NCI-H526 treated with DMSO at 0.1 percent for 48 hours (cell line): Measurements from ENCODE around the gene RNF224.
A peak's percentile ranks its signal among the peaks of the same experiment; 100 is the strongest.
"Not testable (repeated sequence)": the region's sequence is repeated elsewhere in the genome, so short reads cannot be mapped to it uniquely, and the experiment has no call there.

Experiments used
- DNase-seq: peaks from one replicate; lab custom pipeline; 2025; lab: John Stamatoyannopoulos, UW

RNF224 gene

DNA sequence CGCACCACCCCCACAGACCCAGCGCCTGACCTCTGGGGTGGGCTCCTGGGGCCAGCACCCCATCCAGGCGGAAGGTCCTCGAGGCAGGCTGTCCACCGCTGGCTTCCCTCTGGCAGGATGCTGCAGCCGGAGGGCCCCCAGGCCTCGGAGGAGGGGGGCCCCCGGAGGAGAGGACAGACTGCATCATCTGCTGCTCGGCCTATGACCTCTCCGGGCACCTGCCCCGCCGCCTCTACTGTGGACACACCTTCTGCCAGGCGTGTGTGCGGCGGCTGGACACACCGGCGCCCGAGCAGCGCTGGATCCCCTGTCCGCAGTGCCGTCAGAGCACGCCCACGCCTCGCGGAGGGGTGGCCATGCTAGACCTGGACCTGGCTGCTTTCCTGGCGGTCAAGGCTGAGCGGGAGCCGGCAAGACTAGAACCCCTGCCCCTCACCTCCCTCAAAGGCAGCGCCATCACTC lies 1.2 kb downstream of the RNF224 start:
- DNase-seq, result no peak

DNA sequence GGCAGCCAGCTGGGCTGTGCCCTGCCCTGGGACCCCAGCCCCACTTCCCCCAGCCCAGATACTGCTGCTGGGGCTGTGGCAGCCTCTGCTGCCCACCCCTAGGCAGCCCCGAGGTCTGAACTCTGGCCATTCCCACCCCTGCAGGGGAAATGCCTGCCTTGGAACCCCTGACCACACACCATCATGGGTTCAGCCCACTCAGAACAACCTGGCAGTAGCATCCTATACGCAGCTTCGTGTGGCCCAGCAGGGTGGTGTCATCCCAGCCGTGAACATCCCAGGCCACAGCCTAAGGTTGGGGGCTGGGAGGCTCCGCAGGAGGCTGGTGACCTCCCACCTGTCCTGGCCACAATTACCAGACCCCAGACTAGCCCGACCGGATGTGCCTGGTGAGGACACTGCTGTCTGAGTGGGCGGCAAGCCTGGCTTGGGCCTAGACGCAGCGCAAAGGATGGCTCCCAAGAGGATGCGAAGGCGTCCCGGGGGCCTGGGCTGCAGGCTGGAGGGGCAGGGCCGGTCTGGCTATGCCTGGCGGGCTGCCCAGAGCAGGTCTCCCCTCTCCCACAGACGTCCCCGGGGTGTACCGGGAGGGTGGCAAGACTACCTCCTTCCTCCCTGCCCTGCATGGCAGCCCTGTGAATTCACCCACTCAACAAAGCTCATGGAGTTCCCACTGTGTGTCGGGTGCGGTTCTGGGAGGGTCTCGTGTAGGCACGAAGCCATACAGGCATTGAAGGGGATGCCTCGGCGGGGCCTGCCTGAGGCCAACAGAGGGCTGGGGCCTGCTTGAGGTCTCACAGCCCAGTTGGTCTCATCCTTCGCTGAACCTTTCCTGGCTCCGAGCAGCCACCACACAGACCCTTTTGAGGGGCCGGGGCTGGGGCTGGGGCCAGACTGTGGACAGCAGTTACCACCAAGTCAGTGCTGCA lies 1.9 kb downstream of the RNF224 start:
- no peak for DNase-seq

DNA sequence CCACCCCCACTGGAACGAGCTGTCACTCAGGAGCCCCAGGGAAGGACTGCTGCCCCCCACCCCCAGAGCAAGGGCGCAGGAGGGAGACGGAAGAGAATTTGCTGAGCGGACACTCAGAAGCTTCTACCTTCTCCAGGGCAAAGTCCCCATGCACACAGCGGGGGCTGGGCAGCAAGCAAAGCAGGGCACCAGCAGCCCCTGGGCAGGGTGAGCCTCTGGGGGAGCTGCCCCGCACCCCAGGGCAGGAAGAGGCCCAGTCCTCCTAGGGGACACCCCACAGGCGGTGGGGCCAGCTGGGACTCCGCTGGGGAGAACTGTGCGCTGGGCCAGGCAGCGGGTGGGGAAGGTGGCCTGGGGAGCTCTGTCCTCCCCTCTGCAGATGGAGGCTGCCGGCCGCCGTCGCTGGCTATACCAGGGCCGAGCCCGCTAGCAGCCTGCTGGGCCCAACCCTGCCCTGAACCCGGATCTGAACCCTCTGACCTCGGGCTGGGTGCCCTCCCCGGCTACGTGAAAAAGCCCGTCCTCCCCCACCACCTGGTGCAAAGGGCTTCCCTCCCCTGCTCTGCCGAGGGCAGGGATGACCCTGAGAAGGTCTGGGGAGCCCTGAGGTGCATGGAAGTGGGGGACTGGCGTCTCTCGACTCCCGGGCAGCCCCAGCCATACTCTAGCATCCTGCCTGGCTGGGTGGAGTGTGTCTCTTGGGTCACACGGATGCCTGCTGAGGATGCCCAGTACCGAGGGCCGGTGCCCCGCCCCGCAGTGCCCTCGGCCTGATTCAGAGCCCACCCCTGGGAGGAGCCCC lies 2.8 kb downstream of the RNF224 start:
- DNase-seq, result no peak

DNA sequence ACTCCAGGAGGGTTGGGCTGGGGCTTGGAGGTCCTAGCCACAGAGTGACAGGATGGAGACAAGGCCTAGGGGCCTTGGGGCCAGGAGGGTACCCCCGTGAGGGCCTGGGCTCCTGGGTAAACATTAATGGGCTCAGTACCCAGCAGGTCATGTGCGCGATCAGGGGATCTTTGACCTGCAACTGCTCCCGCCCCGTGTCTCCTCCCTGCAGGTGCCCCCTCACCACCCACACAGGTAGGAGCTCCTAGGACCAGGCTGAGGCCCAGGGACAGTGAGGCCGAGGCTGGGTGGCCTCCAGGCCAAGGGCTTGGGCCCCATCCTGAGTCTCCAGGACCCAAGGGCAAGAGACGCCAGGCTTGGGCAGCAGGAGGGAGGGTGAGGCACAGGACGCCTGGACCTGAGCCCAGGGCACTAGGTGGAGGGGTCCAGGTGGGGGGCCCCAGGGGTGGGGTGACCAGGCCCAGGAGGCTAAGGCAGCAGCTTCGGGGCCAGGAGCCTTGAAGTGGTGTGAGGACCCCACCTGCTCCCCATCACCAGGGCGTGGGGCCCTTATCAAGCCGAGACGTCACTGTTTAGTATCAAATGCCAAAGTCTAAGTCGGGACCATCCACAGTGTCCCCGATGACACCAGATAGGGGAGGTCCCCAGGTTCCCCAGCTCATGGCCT lies 3.5 kb downstream of the RNF224 start, which contains the start of gene SLC34A3:
SLC34A3 (plus strand) TSS at position 197 of the 667 bp plus-strand sequence. CDS start 802 bp downstream, outside the sequence.
- no peak for DNase-seq

DNA sequence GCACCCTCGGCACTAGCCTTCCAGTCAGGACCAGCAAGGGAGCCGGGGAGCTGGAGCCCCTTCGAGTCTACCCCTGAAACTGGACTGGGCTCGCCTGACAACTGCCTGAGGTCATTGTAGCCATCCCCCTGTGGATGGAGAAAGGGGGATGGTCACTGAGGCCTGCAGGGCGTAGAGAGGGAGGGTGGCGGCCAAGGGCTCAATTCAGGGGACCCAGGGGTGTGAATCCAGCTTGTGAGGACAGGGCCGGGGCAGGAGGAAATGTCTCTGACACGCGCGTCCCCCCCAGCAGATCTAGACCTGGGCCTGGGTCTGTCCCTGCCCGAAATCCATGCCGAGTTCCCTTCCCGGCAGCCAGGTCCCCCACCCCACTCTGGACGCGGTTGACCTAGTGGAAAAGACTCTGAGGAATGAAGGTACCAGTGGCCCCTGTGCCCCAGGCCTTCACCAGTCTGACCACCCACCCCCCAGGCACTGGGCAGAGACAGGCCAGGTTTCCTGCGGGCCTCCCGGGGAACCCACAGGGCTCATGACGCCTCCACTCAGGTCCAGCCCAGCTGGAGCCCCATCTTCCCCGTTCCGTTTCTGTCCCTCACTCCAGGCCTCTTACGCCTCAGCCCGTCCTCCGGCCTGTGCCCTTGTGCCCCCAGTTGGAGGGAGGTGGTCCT lies 4.2 kb downstream of the RNF224 start:
- no peak for DNase-seq

DNA sequence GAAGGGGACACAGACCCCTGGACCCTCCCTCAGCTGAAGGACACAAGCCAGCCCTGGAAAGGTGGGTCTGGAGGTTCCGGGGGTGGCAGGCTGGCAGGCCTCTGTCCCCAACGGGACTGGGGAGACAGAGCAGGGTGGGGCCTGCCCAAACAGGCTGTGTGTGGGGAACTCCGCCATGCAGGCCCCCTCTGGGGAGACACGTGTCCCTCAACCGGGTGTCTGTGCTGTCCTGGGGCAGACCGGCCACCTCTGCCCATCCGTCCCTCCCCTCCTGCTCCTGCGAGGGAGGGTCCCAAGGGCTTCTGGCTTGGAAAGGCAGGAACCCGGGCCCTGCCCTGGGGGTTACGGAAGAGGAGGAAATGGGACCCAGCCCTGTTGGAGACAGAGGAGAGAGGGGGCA lies 4.8 kb downstream of the RNF224 start:
- DNase-seq, result no peak

DNA sequence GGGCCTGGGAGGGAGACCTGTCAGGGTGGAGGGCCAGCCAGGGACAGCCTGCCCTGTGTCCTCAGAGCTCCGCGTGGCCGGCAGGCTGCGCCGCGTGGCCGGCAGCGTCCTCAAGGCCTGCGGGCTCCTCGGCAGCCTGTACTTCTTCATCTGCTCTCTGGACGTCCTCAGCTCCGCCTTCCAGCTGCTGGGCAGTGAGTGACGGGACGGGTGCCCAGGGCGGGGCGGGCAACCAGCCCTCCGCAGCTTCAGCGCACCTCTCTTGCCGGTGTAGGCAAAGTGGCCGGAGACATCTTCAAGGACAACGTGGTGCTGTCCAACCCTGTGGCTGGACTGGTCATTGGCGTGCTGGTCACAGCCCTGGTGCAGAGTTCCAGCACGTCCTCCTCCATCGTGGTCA lies 5.2 kb downstream of the RNF224 start:
- no peak for DNase-seq

DNA sequence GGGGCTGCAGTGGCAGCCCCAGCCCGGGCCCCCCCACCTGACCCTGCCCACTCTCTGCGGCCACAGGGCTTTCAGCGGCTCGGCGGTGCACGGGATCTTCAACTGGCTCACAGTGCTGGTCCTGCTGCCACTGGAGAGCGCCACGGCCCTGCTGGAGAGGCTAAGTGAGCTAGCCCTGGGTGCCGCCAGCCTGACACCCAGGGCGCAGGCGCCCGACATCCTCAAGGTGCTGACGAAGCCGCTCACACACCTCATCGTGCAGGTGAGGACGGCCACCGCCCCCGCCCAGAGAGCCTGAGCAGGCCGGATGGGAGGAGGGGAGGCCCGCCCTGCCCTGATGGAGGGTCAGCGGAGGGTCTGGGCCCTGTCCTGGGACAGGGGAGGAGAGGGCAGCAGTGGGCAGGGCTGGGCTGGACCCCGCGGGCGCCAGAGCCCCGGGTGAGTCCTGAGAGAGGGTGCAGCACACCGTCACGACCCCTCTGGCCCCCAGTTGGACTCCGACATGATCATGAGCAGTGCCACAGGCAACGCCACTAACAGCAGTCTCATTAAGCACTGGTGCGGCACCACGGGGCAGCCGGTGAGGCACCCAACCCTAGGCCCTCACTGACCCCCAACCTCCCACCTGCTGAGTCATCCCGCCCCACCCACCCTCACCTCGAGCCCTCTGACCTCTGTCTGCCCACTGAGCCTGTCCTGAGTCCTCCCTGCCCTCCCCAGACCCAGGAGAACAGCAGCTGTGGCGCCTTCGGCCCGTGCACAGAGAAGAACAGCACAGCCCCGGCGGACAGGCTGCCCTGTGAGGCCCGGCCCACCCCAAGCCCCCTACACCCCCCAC lies 6.1 kb downstream of the RNF224 start:
- no peak for DNase-seq

DNA sequence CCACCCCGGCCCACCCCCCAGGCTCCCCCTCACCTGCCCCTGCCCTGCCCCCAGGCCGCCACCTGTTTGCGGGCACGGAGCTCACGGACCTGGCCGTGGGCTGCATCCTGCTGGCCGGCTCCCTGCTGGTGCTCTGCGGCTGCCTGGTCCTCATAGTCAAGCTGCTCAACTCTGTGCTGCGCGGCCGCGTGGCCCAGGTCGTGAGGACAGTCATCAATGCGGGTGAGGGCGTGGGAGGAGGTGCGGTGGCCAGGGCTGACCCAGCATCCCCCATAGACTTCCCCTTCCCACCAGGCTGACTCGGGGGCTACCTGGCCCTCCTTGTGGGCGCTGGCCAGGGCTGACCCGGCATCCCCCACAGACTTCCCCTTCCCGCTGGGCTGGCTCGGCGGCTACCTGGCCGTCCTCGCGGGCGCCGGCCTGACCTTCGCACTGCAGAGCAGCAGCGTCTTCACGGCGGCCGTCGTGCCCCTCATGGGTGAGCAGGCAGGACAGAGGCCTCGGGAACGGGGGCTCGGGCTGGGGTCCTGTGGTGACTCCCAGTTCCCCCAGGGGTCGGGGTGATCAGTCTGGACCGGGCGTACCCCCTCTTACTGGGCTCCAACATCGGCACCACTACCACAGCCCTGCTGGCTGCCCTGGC lies 6.9 kb downstream of the RNF224 start:
- no peak for DNase-seq

DNA sequence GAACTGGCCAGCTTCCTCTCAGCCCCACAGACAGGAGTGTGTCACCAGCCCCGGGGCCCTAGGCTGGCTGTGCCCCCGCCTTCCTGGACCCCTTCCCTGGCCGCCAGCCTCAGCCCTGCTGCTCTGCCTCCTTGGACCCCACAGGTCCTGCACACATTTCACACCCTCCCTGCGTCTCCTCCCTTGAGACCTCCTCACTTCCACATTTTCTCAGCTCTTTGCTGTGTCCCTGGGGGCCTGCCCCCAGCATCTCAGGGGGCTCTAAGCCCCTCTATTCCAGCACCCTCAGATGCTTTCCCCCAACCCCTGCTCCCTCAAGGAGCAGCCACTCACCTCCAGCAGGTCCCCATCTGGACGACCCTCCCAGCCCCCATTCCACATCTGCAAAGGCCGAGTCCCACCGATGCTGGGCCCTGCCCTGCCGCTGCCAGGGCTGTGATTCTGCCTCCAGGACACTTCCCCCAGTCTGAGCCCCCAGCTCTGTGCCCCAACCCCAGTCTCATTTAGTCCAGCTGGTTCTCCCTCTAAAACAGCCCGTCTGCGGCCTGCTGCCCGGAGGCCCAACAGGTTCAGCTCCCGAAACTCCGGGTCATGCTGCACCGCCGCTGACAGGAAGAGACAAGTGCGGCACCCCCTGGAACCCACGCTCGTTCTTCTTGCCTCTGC lies 7.6 kb downstream of the RNF224 start:
- DNase-seq, result no peak

DNA sequence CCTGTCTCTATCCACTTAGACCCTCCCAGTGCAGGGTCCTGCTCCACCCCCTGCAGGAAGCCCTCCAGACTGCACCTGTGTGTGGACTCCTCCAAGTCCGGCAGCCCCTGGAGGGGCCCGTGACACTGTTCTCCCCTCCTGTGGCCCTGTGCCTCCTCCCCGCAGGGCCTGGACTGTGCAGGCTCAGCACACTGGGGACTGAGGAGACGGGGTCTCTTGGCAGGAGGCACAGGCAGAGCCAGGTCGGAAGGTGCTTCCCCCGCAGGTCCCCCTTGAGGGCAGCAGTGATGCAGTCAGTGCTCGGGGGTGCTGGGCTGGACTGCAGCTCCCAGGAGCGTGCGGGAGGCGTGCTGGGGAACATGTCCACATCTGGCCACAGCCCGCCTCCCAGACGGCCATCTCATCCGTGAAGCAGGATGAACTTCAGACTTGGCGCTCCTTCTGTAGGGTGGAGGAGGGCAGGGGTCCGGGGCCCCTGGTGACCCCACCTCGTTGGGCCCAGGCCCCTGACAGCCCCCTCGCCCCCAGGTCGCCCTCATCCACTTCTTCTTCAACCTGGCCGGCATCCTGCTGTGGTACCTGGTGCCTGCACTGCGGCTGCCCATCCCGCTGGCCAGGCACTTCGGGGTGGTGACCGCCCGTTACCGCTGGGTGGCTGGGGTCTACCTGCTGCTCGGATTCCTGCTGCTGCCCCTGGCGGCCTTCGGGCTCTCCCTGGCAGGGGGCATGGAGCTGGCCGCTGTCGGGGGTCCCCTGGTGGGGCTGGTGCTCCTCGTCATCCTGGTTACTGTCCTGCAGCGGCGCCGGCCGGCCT lies 8.3 kb downstream of the RNF224 start:
- DNase-seq, result no peak

DNA sequence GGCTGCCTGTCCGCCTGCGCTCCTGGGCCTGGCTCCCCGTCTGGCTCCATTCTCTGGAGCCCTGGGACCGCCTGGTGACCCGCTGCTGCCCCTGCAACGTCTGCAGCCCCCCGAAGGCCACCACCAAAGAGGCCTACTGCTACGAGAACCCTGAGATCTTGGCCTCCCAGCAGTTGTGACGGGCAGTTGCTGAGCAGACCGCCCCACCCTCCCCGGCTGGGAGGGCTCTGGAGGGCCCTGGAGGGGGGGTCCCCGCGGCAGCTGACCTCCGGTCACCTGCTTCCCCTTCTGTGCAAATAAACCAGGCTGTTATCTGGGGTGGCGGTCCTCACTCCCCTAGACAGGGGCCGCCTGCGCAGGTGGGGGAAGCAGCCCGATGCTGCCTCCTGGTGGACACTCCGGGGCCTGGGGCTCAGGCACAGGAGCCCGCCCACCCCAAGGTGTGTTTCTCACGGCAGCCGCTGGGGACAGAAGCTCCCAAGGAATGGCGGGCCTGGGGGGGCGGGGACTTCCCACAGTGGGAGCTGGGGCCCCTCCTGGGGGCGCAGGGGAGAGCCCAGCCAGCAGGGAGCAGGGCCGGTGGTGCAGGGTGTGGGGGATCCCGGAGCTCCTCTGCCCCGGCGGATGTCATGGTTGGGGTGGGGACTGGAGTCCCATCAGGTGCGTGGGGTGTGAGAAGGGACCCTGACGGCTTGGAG lies 9.1 kb downstream of the RNF224 start:
- peak; percentile 12 for DNase-seq

DNA sequence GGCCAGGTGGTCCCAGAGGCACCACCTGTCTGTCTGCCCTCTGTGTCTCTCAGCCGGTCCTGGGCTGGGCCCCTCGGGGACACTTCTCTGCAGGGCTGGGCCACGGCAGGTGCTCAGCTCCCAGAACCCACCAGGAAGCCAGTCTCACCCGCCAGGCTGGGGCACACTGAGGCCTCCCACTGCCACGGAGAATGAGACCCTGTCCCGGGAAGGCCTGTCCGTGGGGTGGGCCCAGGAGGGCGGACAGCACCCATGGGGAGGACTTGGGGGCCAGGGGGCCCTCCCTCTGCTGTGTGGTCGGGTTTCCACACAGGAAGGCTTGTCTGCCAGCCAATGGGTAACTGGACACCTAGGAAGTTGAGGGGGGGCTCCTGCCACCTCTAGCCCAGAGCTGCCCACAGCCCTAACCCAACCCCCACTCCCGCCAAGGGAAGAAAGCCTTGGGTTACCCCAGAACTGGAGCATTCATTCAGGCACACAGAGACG lies 9.7 kb downstream of the RNF224 start:
- no peak for DNase-seq

DNA sequence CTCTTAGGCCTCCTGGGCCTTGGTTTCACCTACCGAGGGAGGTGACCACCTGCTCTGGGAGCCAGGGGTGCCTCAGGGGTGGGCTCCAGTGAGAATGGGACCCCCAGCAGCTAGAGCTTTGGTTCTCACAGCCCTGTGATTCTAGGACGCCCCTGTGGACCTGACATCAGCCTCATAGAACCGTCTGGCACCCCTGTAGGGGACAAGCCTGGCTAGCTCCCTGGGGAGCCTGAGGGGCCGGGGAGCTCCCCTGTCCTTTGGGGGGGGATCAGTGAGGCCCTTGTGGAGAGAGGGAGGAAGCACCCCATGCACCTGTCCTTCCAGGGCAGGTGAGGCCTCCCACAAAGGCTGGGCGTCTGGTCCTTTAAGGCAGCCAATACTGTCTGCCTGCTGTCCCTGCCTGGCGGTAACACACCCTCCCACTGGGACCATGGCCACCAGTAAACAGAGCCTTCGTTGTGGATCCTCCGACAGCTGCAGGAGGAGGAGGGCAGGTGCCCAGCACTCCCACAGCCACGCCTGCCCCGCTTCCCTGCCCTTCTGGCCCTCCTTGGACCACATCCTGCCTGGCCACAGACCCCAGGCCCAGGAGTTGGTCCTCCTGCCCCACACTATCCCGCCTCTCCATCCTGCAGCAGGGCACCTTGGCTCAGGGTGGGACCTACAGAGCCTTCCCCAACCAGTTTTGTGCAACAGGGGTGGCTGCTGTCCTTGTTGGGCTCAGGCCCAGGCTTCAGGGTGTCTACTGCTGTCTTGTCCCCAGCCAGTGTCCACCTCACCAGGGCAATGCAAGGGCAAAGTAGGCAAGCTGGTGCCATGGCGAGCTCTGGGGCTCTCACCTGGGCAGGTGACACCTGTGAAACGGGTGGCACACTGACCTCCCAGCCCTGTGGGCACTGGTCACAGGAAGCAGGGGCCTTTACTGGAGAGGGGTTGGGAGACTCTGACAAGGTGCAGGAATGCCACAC lies 10.7 kb downstream of the RNF224 start:
- peak; percentile 12 for DNase-seq

DNA sequence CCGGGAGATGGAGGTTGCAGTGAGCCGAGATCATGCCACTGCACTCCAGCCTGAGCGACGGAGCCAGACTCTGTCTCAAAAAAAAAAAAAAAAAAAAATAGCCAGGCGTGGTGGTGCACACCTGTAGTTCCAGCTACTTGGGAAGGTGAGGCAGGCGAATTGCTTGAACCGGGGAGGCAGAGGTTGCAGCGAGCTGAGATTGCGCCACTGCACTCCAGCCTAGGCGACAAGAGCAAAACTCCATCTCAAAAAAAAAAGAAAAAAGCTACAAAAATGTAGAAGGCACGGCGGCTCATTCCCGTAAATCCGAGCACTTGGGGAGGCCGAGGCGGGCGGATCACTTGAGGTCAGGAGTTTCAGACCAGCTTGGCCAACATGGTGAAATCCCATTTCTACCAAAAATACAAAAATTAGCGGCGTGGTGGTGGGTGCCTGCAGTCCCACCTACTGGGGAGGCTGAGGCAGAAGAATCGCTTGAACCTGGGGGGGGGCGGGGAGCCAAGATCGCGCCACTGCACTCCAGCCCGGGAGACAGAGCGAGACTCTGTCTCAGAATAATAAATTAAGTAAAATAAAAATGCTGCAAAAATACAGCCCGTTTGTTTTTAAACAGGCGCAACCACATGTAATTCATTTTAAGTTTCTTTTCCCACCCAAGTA lies 12.4 kb downstream of the RNF224 start:
- DNase-seq, result not testable (repeated sequence)

DNA sequence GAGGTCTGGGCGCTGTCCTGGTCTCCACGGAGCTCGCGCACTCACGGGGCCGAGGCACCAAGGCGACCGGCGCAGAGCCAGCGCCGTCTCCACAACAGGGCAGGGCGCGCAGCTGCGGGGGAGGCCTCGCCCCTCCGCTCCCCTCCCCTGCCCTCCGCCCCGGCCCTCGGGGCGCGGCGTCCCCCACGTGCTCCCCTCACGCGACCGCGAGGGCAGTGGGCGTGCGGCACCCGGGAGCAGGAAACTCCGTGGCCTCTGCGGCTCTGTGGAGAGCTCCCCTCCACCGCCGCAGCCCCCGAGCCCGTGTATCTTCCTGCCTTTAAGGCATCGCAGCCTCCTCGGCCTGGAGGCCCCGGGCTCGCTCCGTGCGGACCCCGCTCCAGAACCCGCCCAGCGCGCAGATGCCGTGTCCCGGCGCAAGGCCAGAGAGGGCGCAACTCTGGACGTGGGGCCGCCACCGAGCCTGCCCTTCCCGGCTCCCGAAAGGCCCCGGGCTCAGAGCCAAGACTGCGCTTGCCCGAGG lies 13.1 kb downstream of the RNF224 start:
- no peak for DNase-seq
